ENCODE results near the gene CHN2. TPM values are rescaled to one million over a fixed set of nuclear protein-coding genes. Genes with fewer than 3 reads are reported as not detected.

CHN2 gene
- total RNA-seq, 1 experiment from 2014 or later, result 2.1 TPM

- Histone ChIP-seq H3K36me3 (ENCODE audit: control insufficient read depth in 1 of 2, insufficient read depth in 2 of 2, low read length in 2 of 2) (no peaks in the 10 kb centered on the region), H3K27ac (ENCODE audit: low read depth, low read length) (no peak overlapping the region), H2AFZ (ENCODE audit: low read depth, low read length, poor library complexity, severe bottlenecking) (no peak overlapping the region), H3K9me2 (ENCODE audit: insufficient read depth) (no peaks in the 10 kb centered on the region), H3K4me3 (replicated peaks in 1 of 2; ENCODE audit: low read depth in 1 of 2, low read length in 2 of 2) (no peak overlapping the region), H3K27me3 (ENCODE audit: insufficient read depth, low read length) (peaks cover 12% of the 10 kb centered on the region; the same call in 1 of the 2 replicates), H3K4me1 (ENCODE audit: control insufficient read depth in 1 of 2, insufficient read depth in 2 of 2, low read length in 2 of 2) (no peaks in the 10 kb centered on the region), H4K20me1 (ENCODE audit: insufficient read depth) (no peaks in the 10 kb centered on the region), H3K9ac (ENCODE audit: low read length) (no peak overlapping the region), H3K9me3 (ENCODE audit: control insufficient read depth in 1 of 2, insufficient read depth in 1 of 2, low read depth in 1 of 2, low read length in 2 of 2) (no peaks in the 10 kb centered on the region), H3K4me2 (ENCODE audit: low read length) (no peak overlapping the region), H3K79me2 (ENCODE audit: insufficient read depth, low read length) (no peaks in the 10 kb centered on the region)
- POLR2A ChIA-PET, result no interaction called here
- DNase-seq (ENCODE audit: low read depth, low spot score) (no peak), ATAC-seq (no peak)
- RAD21 ChIA-PET (ENCODE audit: low non-redundant PET in 1 of 2, low total read pairs in 2 of 2, uncharacterized antibody in 2 of 2, unreplicated experiment in 2 of 2), result no interaction called here
- CTCF ChIA-PET, result no interaction called here
- TF ChIP-seq POLR2AphosphoS5 (IDR thresholded peaks at IDR 0.05; ENCODE audit: low read depth, low read length) (no peak), YY1 (IDR thresholded peaks at IDR 0.05; ENCODE audit: extremely low read depth, insufficient replicate concordance, low read depth, low read length) (no peak), POLR2A (IDR thresholded peaks at IDR 0.05; ENCODE audit: borderline replicate concordance, extremely low read depth, insufficient read depth, insufficient read length) (no peak), TCF7L2 (IDR thresholded peaks at IDR 0.05; ENCODE audit: borderline replicate concordance, extremely low read depth, insufficient read depth, insufficient read length) (no peak), ELF1 (IDR thresholded peaks at IDR 0.05; ENCODE audit: borderline replicate concordance, low read depth) (no peak), SRF (IDR thresholded peaks at IDR 0.05; ENCODE audit: low read depth) (no peak), RAD21 (IDR thresholded peaks at IDR 0.05; ENCODE audit: low read depth) (no peak), JUND (IDR thresholded peaks at IDR 0.05) (no peak), ATF3 (IDR thresholded peaks at IDR 0.05) (no peak), ZNF274 (IDR thresholded peaks at IDR 0.05; ENCODE audit: low read depth, low read length) (no peak), FOSL1 (IDR thresholded peaks at IDR 0.05; ENCODE audit: low read depth) (no peak), SIN3A (IDR thresholded peaks at IDR 0.05; ENCODE audit: low read depth) (no peak), EZH2phosphoT487 (IDR thresholded peaks at IDR 0.05; ENCODE audit: borderline replicate concordance) (no peak), CBX3 (IDR thresholded peaks at IDR 0.05; ENCODE audit: low read depth) (no peak), EZH2 (IDR thresholded peaks at IDR 0.05) (no peak), EGR1 (IDR thresholded peaks at IDR 0.05; ENCODE audit: low read depth) (no peak)
- TF ChIP-seq, protein P1, sequence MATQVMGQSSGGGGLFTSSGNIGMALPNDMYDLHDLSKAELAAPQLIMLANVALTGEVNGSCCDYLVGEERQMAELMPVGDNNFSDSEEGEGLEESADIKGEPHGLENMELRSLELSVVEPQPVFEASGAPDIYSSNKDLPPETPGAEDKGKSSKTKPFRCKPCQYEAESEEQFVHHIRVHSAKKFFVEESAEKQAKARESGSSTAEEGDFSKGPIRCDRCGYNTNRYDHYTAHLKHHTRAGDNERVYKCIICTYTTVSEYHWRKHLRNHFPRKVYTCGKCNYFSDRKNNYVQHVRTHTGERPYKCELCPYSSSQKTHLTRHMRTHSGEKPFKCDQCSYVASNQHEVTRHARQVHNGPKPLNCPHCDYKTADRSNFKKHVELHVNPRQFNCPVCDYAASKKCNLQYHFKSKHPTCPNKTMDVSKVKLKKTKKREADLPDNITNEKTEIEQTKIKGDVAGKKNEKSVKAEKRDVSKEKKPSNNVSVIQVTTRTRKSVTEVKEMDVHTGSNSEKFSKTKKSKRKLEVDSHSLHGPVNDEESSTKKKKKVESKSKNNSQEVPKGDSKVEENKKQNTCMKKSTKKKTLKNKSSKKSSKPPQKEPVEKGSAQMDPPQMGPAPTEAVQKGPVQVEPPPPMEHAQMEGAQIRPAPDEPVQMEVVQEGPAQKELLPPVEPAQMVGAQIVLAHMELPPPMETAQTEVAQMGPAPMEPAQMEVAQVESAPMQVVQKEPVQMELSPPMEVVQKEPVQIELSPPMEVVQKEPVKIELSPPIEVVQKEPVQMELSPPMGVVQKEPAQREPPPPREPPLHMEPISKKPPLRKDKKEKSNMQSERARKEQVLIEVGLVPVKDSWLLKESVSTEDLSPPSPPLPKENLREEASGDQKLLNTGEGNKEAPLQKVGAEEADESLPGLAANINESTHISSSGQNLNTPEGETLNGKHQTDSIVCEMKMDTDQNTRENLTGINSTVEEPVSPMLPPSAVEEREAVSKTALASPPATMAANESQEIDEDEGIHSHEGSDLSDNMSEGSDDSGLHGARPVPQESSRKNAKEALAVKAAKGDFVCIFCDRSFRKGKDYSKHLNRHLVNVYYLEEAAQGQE (IDR thresholded peaks at IDR 0.05; ENCODE audit: low read depth), result no peak
- TF ChIP-seq, protein P2, sequence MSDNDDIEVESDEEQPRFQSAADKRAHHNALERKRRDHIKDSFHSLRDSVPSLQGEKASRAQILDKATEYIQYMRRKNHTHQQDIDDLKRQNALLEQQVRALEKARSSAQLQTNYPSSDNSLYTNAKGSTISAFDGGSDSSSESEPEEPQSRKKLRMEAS (IDR thresholded peaks at IDR 0.05), result no peak
- no TSS peak for BruUV-seq (replicated peaks)
- intact Hi-C loops (cut with micrococcal nuclease), result no loop called here
Measured at GRCh38 chr7:29322023-29322712, 127.6 kb downstream of the CHN2 start.

Data from HCT116 (cell line).